ENCODE data around the gene GDNF.
"Not testable (repeated sequence)": the region's sequence is repeated elsewhere in the genome, so short reads cannot be mapped to it uniquely, and the experiment has no call there.

Gene GDNF, protein sequence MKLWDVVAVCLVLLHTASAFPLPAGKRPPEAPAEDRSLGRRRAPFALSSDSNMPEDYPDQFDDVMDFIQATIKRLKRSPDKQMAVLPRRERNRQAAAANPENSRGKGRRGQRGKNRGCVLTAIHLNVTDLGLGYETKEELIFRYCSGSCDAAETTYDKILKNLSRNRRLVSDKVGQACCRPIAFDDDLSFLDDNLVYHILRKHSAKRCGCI

DNA sequence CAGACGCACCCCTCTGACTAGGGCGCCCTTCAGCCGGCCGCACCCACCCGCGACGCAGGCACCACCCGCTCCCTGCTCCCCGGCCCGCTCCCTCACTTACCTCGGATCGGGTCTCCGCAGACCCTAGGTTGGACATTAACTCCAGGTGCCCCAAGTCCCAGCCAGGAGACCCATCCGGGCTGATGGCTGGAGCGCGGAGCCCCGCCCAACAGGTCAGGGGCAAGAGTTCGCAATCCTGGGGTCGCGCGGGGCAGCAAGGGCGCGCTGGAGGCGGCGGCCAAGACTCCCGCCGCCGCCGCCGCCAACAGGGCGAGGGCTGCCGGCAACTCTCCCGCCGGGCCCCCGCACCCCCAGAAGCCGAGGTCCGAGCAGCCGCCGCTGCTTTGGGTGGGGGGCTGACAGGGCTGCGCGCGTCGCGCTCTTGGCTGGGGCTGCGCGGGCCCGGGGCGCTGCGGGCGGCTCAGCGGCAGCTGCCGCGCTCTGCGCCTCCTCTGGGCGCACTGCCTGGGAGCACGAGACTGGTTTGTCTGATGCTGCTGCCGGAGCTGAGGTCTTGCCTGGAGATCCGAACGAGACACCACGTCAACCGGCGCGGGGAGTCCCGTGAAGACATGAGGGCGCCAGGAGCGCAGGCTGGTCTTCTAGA is at the start of gene GDNF:
Gene GDNF (minus strand): TSS at position 635 of the 646 bp plus-strand sequence. CDS start 5,245 bp downstream, outside the sequence.
- FAIRE-seq: no peak

GRCh38 chr5:37888476-37888875 is 48.6 kb upstream of the GDNF start:
- no peak for FAIRE-seq

DNA sequence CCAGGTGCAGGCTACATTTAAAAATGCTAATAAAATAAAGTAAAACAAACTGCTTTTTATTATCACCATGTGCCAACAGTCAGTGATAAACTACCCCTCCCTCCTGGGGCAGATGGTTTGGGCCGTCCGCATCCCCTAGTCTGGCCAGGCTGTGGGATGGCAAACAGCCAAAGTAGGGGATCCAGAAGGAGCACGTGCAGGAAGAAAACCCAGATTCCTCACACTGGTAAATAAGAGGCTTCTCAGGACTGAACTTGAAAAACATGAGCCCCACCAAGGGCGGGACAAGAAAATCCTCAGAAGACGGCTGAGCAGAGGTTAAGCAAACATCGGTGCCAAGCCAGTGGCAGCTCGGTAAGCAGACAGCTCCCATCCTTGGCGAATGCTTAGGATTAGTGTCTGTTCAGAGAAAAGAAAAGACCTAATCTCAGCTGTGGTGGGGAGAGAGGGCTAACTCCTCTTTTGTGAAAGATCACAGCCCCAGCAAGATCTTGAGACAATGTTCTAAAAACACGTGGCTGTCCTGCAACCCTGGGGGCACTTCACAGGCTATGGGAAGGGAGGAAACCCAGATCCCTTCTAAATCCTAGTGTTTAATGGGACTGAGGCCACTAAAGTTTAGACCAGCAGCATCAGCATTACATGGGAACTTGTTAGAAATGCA is 46.5 kb upstream of the GDNF start:
- FAIRE-seq: no peak

DNA sequence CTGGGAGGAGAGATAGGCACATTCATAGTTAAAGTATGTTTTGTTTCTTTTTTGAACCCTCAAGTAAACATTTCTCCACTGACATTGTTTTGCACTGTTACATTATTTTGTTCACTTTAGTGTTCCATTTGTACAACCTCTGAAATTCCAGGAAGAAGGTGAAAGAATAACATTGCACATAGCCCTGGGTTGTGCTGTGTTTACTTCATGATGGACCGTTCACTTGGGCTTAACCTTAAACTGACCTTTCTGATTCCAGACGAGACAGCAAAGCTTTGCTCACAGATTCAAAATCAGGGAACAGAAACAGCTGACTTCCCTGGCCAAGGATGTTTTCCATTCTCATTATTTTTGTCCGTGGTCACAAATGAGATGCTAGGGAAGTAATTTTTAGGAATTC is 42.8 kb upstream of the GDNF start:
- no peak for FAIRE-seq

DNA sequence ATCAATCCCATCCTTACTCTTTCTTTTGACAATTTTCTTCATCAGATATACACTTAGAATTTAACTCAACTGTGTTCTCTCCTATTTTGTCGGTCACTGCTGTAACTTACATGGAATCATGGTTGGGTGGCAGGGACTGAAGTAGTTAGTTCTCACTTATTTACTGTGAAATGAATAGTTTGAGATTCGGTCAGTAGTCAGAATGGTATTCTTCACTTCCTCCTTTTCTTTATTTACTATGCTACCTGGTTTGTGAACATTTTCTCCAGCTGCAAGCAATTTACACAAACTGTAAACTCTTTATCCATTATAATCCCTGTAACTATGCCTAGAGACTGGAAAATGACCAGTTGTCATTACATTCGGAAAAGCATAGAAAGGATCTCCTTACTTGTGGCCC is 41.5 kb upstream of the GDNF start:
- no peak for FAIRE-seq

DNA sequence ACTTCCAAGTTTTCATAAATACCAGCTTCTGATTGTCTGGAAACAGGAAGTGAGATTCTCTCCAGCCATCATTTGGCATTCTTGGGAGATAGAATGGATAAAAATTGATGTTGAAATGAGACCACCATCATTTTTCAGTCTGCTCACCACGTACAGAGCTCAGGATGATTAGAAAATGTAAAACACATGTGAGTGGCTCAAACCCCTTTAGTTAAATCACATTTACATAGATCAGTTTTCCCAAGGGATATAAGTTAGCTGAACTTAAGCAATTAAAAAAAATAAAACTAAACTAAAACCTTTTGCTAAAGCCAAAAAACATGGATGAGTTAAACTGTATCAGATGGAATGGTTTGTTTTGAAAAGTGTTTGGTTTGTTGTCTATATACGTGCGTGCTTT is 37.1 kb upstream of the GDNF start:
- no peak for FAIRE-seq

DNA sequence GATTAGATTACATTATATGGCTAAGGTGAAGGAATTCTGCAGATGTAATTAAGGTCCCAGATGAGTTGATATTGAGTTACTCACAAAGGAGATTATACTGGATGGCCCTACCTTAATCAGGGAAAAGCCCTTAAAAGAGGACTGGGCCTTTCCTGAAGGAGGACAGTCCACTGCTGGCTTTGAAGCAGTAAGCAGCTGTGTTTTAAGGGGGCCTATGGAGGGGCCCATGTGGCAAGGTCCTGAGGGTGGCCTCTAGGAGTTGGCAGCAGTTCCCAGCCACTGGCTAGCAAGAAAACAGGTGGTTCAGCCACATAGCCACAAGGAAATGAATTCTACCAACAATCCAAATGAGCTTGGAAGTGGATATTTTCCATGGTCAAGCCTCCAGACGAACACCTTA is 36.4 kb upstream of the GDNF start:
- FAIRE-seq: no peak

- FAIRE-seq: no peak
Measured at GRCh38 chr5:37875051-37875787, 35.4 kb upstream of the GDNF start.

- no peak for FAIRE-seq
Measured at GRCh38 chr5:37873988-37874387, 34.1 kb upstream of the GDNF start.

DNA sequence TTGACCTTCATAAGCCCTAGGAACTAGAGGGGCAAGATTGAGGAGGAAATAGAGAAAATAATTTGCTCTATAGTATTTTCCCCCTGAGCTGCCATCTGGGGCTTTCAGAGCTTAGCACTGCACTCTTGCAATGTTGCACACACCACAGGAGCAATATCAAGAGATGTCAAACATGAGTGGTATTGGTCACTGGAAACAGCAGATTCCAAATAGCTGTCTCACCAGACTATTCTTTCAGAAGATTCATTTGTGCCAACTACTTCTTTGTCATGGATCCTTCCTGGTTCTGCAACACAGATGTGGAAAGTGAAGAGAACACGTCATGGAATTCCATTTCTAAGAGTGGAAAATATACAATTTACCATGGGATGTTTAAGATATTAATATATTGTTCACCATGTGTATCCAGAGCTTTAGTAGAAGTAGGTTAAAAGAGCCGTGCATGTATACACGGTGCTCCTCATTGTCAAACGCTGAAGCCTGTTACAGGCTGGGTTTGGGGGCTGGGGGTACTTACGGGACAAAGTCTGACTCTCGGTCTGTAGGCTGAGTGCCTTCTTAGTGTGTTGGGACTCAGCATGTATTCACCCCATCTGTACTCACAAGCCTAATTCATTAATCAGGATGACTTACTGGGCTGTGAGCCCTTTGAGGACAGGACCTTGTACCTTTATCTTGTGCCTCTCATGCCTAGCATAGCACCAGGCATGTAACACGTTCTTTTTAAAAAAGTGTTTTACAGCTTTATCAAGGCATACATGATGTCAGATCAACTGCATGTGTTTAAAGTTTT is 31.4 kb upstream of the GDNF start:
- FAIRE-seq: no peak

DNA sequence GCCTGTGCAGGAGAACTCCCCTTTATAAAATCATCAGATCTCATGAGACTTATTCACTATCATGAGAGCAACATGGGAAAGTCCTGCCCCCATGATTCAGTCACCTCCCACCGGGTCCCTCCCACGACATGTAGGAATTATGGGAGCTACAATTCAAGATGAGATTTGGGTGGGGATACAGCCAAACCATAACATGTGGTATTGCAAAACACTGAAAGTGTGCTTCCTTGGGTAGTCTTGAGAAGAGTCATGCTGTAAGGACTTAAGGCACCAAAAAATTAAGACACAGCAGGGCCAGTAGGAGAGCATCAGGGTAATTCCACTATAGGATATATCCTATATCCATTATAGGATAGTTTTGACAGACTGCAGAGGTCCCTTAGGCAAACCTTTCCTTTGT is 29.4 kb upstream of the GDNF start:
- FAIRE-seq: no peak

DNA sequence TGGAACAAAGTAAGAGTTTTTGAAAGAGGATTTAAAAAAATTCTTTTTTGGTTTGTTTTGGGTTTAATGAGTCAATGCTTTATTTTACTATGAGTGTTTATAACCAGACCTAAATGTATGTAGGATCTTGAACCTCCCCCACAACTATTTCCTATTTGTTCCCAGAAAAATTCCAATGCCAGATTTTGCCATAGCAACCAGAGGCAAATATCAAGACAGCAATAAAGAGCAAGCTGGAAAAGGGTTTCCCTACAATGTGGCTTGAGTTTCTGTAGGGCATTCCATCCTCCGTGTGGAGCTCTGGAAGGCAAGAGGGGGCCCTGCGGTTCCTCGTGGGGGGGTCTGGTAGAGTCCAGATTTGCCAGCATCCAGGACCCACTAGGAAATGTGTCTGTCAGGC is 27.8 kb upstream of the GDNF start:
- FAIRE-seq: no peak

- FAIRE-seq: not testable (repeated sequence)
Measured at GRCh38 chr5:37862907-37863306, 23.1 kb upstream of the GDNF start.

DNA sequence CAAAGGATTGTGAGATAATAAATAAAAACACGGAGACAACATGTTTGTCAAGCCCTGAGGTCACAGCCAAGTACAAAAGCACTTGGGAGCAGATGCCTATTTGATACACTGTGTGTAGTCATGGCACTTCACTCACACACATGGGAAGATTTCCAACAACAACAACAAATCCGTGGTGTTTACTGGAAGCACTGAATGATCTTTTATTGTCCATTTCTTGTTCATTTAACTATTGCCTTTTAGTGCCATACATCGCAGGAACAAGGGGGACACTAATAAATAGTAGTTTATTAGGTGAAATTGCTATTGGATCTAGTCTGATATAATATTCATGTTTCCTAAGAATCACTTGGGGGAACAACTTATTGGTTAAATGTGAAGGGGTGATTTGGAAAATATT is 20.4 kb upstream of the GDNF start:
- FAIRE-seq: no peak

- FAIRE-seq: no peak
Measured at GRCh38 chr5:37859805-37860204, 20.0 kb upstream of the GDNF start.

- FAIRE-seq: no peak
Measured at GRCh38 chr5:37858250-37858649, 18.4 kb upstream of the GDNF start.

GRCh38 chr5:37857696-37858095 is 17.9 kb upstream of the GDNF start:
- no peak for FAIRE-seq

GRCh38 chr5:37855438-37855837 is 15.6 kb upstream of the GDNF start:
- no peak for FAIRE-seq

DNA sequence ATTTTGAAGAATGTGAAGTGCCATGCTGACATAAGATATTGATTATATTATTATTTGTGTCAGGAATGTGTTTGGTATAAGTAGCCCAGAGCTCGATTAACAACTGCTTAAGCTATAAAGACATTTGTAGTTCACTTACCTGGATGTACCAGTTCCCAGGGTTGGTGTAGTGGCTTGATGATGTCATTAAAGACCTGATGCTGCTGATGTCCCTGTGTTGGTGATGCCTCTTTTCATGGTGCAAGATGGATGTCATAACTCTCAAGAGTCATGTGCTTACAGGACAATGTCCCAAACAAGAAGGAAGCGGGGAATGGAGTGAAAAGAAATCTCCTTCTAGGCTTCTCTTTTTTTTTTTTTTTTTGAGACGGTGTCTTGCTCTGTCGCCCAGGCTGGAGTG is 11.5 kb upstream of the GDNF start:
- FAIRE-seq: no peak

DNA sequence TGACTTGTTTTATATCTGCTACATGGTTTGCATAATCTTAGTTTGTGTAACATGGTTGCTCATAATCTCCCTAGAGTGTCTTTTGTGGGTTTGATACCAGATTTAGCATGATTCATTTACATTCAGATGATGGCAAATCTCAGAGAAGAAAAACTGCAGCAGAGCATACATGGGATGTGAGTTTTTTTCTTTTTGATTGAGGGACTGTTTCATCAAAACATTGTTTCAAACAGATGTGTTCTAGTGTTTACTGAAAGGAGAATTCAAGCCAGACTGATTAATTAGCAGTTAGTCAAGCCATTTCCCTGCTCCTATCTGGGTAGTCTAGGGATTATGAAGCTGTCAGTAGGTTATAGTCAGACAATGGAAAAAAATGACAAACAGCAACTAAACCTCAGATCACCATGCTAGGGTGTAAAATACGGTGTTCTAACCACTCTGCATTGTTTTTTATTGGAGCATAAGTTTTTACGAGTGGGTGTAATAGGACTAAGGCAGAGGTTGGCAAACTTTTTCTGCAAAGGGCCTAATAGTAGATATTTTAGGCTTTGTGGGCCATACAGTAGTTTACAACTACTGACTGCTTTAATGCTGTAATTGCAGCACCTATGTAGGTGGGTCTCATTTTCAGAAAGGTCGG is 10.5 kb upstream of the GDNF start:
- FAIRE-seq: no peak

GRCh38 chr5:37849641-37850040 is 9.8 kb upstream of the GDNF start:
- no peak for FAIRE-seq

- FAIRE-seq: no peak
Measured at GRCh38 chr5:37847978-37848425, 8.2 kb upstream of the GDNF start.

Data from A204.1 (cell line).